RWPE2 (cell line): ENCODE data around the gene SVIL.

Experiments
- ATAC-seq: fragments of 200-7000 bp; cut with Tn5 transposase; 3 replicates; pipeline ENCODE4 v1.9.1; 2021; ENCODE audit warnings: low read depth
- DNase-seq: peaks from one replicate; pipeline ENCODE4 v3.0.0-alpha.2; 2020; ENCODE audit warnings: low spot score
- H3K27ac ChIP-seq: fragments of 450-650 bp; 2 replicates; pipeline ENCODE4 v1.5.1; 2017; ENCODE audit warnings: mild to moderate bottlenecking; ENCODE audit not compliant: poor library complexity, severe bottlenecking
- H3K27me3 ChIP-seq: fragments of 250-450 bp; sonication (Bioruptor Pico); 2 replicates; pipeline ENCODE4 v1.5.1; 2021; ENCODE audit warnings: mild to moderate bottlenecking, moderate library complexity; ENCODE audit not compliant: insufficient read depth, poor library complexity, severe bottlenecking
- H3K36me3 ChIP-seq: fragments of 250-450 bp; sonication (Bioruptor Pico); 2 replicates; pipeline ENCODE4 v1.5.1; 2020; ENCODE audit warnings: low read depth, mild to moderate bottlenecking, moderate library complexity
- H3K4me1 ChIP-seq: fragments of 250-450 bp; sonication (Bioruptor Pico); 2 replicates; pipeline ENCODE4 v1.5.1; 2021; ENCODE audit warnings: mild to moderate bottlenecking, moderate library complexity; ENCODE audit not compliant: insufficient read depth, poor library complexity, severe bottlenecking
- H3K4me3 ChIP-seq: fragments of 250-450 bp; sonication (Bioruptor Pico); 2 replicates; pipeline ENCODE4 v1.5.1; 2021; ENCODE audit warnings: mild to moderate bottlenecking, moderate library complexity; ENCODE audit not compliant: severe bottlenecking
- H3K9me3 ChIP-seq: fragments of 250-450 bp; sonication (Bioruptor Pico); 2 replicates; pipeline ENCODE4 v1.5.1; 2021; ENCODE audit warnings: mild to moderate bottlenecking, moderate library complexity; ENCODE audit not compliant: severe bottlenecking
- TF ChIP-seq, protein P1 (sequence below): fragments of 450-650 bp; IDR thresholded peaks from one replicate; pipeline ENCODE4 v1.5.1; 2017; ENCODE audit warnings: mild to moderate bottlenecking, moderate library complexity; ENCODE audit not compliant: poor library complexity, severe bottlenecking

The SVIL gene

DNA sequence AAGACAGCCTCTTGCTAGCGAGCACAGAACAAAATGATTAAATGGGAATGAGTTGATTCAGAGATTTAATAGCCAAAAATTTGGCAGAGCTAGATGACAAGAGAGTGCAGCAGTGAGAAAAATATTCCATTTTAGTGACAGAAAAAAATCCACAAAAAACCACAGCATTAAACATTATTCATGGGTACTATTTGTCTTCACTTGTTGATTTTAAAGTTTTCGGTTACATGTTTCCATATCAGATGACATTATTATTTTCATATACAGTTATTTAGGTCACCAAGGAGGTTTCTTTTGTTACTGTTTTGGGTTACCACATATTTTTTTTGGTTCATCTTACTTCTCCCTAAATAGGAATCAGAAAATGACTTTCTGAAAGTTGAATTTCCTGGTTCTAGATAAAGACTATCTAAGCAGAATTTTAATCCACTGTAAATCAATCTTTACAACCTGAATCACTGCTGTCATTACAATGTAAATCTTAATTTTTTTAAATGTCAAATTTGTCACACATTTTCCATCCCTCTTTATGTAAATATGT lies 87.9 kb downstream of the SVIL start:
- Histone ChIP-seq H3K36me3 (peaks cover 14% of the 10 kb centered on the region), H3K27ac (no peak overlapping the region), H3K4me1 (no peaks in the 10 kb centered on the region)

DNA sequence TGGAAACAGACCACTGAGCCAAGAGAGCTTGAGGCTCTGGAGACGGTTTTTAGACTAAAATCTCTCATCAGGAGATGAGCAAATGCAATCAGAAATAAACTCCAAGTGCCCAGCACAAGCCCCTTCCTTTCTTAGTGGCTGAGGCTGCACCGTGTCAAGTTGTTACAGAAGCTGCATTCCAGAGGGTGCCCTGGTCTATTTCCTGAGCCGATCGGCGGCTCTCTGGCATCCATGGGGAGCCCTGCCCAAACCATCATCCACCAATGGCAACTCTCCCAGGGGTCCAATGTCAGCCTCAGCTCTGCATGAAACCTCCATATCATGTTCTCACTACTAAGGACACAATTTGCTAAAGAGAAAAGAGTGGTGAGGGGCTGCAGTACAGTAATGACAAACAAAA lies 89.6 kb downstream of the SVIL start:
- Histone ChIP-seq H3K27me3 (no peaks in the 10 kb centered on the region), H3K9me3 (no peaks in the 10 kb centered on the region), H3K4me3 (no peak overlapping the region), H3K27ac (no peak overlapping the region), H3K4me1 (no peaks in the 10 kb centered on the region), H3K36me3 (peaks cover under 1% of the 10 kb centered on the region; the same call in 1 of the 2 replicates)
- TF ChIP-seq, protein P1, sequence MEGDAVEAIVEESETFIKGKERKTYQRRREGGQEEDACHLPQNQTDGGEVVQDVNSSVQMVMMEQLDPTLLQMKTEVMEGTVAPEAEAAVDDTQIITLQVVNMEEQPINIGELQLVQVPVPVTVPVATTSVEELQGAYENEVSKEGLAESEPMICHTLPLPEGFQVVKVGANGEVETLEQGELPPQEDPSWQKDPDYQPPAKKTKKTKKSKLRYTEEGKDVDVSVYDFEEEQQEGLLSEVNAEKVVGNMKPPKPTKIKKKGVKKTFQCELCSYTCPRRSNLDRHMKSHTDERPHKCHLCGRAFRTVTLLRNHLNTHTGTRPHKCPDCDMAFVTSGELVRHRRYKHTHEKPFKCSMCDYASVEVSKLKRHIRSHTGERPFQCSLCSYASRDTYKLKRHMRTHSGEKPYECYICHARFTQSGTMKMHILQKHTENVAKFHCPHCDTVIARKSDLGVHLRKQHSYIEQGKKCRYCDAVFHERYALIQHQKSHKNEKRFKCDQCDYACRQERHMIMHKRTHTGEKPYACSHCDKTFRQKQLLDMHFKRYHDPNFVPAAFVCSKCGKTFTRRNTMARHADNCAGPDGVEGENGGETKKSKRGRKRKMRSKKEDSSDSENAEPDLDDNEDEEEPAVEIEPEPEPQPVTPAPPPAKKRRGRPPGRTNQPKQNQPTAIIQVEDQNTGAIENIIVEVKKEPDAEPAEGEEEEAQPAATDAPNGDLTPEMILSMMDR = no peak
- DNase-seq (no peak), ATAC-seq (no peak)

More for the DNA sequence above, 87.9 kb downstream of the SVIL start:
- TF ChIP-seq, protein P1 = no peak
- no peak for ATAC-seq
- Histone ChIP-seq H3K27me3 (no peaks in the 10 kb centered on the region), H3K9me3 (no peaks in the 10 kb centered on the region), H3K4me3 (no peak overlapping the region)
- no peak for DNase-seq

DNA sequence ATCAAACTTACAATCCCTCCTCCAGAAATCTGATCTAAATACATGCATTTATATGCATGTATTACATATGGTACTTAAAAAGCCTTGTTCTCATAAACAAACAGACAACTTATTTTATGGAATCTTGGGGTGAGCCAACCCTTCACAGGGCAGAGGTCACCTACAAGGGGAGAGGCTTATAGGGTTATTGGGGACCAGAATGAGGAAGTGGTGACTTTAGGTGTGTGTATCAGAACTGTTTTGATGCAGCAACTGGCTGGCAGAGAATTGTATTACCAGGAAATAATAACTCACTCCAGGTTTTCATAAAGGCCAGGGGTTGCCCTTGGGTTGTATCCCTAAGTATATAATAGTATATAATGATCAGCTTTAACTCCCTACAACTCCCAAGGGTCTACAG lies 91.1 kb downstream of the SVIL start:
- TF ChIP-seq, protein P1 = no peak
- H3K36me3 ChIP-seq = no peaks in the 10 kb centered on the region; the same call in 1 of the 2 replicates
- H3K27ac ChIP-seq = no peak overlapping the region
- no peaks in the 10 kb centered on the region for H3K4me1 ChIP-seq
- no peaks in the 10 kb centered on the region for H3K27me3 ChIP-seq
- DNase-seq (no peak), ATAC-seq (no peak)
- H3K9me3 ChIP-seq = no peaks in the 10 kb centered on the region
- H3K4me3 ChIP-seq = no peak overlapping the region

DNA sequence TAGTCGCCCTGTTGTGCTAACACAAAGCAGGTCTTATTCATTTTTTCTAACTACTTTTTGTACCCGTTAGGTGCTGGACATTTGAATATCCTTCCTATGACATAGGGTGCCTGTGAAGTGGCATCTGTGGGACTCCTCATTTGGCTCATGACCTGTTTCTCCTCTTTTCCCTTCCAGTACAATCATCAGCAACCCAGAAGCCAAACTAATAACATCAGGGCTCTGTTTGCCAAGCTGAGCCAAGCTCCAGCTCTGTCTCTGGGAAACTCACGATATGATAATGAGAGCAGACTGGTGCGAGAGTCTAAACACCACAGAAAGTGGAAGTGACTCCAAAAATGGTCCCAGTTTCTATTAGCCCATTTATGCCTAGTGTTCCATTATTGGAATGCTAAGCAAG lies 92.0 kb downstream of the SVIL start:
- DNase-seq = no peak
- H3K9me3 ChIP-seq = no peaks in the 10 kb centered on the region
- no peaks in the 10 kb centered on the region for H3K27me3 ChIP-seq
- H3K36me3 ChIP-seq = no peaks in the 10 kb centered on the region; the same call in 1 of the 2 replicates
- H3K4me3 ChIP-seq = no peak overlapping the region
- no peak overlapping the region for H3K27ac ChIP-seq
- ATAC-seq = no peak
- TF ChIP-seq, protein P1 = no peak
- H3K4me1 ChIP-seq = no peaks in the 10 kb centered on the region

DNA sequence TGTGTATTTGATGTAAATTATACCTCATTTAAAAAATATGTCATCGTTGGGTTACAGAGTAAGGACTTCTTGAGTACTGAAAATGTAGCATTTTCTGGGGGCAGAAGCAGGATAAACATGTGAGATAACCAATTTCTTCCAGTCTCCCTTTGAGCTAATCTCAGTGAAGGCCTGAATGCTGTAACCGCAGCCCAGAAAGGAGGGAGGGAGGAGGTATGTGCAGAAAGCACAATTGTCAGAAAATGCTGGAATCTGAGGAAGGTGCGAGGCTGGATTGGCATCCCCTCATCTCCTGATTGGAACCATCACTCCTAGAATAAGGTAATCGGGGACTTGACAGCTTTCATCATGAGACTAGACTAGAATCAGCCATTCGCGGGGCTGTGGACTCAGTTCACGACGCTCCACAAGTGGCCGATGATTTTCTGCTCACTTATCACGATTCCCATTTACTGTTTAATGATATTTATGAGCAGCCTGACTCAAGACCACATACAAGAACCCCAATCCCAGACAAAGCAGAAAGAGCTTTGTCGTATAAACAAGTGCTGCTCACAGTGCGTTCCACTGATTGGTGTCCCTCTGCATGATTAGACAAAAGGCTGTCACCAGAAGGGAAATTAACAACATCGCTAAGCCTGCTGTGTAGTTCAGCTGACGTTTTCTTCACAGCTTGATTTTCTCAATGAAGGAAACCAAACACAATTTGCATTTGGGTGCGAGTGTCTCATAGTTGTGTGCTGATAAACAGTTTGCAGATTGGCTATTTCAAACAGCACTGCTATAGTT lies 93.2 kb downstream of the SVIL start:
- H3K4me1 ChIP-seq = no peaks in the 10 kb centered on the region
- DNase-seq = no peak
- no peaks in the 10 kb centered on the region for H3K27me3 ChIP-seq
- TF ChIP-seq, protein P1 = no peak
- H3K27ac ChIP-seq = no peak overlapping the region
- no peaks in the 10 kb centered on the region for H3K9me3 ChIP-seq
- no peak overlapping the region for H3K4me3 ChIP-seq
- H3K36me3 ChIP-seq = no peaks in the 10 kb centered on the region; the same call in 1 of the 2 replicates
- no peak for ATAC-seq
